Kidney epithelial cell (primary cell): ENCODE data around the gene EEF1A2. TPM values are rescaled to one million over a fixed set of nuclear protein-coding genes. Genes with fewer than 3 reads are reported as not detected.

Experiments used
- DNase-seq: peaks from one replicate; pipeline ENCODE4 v3.0.0-alpha.2; 2010; ENCODE audit warnings: low read depth
- H3K27me3 ChIP-seq: 2 replicates; pipeline ENCODE4 v1.6.0; 2011; ENCODE audit warnings: low read length; ENCODE audit not compliant: control insufficient read depth, insufficient read depth
- H3K36me3 ChIP-seq: 2 replicates; pipeline ENCODE4 v1.5.1; 2011; ENCODE audit warnings: low read length; ENCODE audit not compliant: control insufficient read depth, insufficient read depth
- H3K4me3 ChIP-seq: 2 replicates; pipeline ENCODE4 v1.5.1; 2011; ENCODE audit warnings: low read depth, mild to moderate bottlenecking, control low read depth, low read length
- CTCF ChIP-seq: IDR thresholded peaks from 2 replicates; pipeline ENCODE4 v1.5.1; 2011; ENCODE audit warnings: mild to moderate bottlenecking, moderate library complexity, low read length, control low read depth, inconsistent platforms; ENCODE audit not compliant: insufficient read depth, poor library complexity, severe bottlenecking
- total RNA-seq: library from RNA; depleted of rRNA; stranded (reverse); fragments of >200 nt; gene quantifications from 2 replicates; pipeline ENCODE4 v1.2.3, GENCODE V29; 2015

Gene EEF1A2
- total RNA-seq, 1 donor from 2014 or later: 18.0 TPM

GRCh38 chr20:63469019-63469712, 29.7 kb downstream of the EEF1A2 start:
- TF ChIP-seq CTCF: no peak
- Histone ChIP-seq H3K4me3 (no peak overlapping the region), H3K36me3 (no peaks in the 10 kb centered on the region), H3K27me3 (peaks cover 79% of the 10 kb centered on the region)
- DNase-seq: no peak

- no peak for DNase-seq
- TF ChIP-seq CTCF: no peak
- Histone ChIP-seq H3K36me3 (no peaks in the 10 kb centered on the region), H3K27me3 (peaks cover 79% of the 10 kb centered on the region), H3K4me3 (no peak overlapping the region)
Measured at GRCh38 chr20:63468421-63468820, 30.5 kb downstream of the EEF1A2 start.

GRCh38 chr20:63467294-63468083, 31.4 kb downstream of the EEF1A2 start:
- no peak for TF ChIP-seq CTCF
- Histone ChIP-seq H3K36me3 (no peaks in the 10 kb centered on the region), H3K27me3 (peaks cover 79% of the 10 kb centered on the region), H3K4me3 (no peak overlapping the region)
- no peak for DNase-seq

- peaks cover 77% of the 10 kb centered on the region for H3K27me3 ChIP-seq
- H3K4me3 ChIP-seq: no peak overlapping the region
Measured at GRCh38 chr20:63466861-63467260, 32.0 kb downstream of the EEF1A2 start.

DNA sequence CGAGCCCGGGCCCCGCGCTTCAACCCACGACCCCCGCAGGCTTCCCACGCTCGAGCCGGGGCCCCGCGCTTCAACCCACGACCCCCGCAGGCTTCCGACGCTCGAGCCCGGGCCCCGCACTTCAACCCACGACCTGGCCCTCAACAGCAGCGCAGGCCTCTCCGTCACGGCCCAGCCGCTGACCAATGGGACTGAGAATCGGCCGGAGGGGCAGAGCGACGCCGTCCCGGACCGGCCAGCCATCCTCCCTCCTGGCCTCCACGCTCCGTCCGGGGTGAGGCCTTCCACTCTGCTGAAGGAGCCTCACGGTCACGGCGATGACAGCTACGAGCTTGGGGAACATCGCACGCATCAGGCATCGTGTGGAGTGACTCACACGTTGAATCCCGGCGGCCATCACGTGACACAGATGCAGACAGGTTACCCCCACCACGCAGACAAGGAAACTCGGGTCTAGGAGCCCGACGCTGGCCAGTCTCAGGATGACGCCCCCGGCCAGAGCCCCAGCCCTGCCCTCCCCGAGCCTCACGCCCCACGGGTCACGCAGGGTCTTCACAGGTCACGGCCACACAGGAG, 32.5 kb downstream of the EEF1A2 start:
- Histone ChIP-seq H3K27me3 (peaks cover 76% of the 10 kb centered on the region), H3K4me3 (no peak overlapping the region), H3K36me3 (no peaks in the 10 kb centered on the region)
- no peak for TF ChIP-seq CTCF
- no peak for DNase-seq

More at GRCh38 chr20:63466861-63467260, 32.0 kb downstream of the EEF1A2 start:
- no peak for TF ChIP-seq CTCF
- H3K36me3 ChIP-seq: no peaks in the 10 kb centered on the region
- DNase-seq: no peak
